ENCODE data around the gene TMTC2.

Gene TMTC2

GRCh38 chr12:82666830-82667229, 19.9 kb upstream of the TMTC2 start:
- no peaks in the 10 kb centered on the region for H3K4me1 Mint-ChIP-seq
- H3K4me3 Mint-ChIP-seq: no peak overlapping the region
- H3K27me3 Mint-ChIP-seq: peaks cover 34% of the 10 kb centered on the region
- H3K27ac Mint-ChIP-seq: no peak overlapping the region
- H3K9me3 Mint-ChIP-seq: no peaks in the 10 kb centered on the region
- ATAC-seq (peak; percentile 33), DNase-seq (no peak)

- ATAC-seq (no peak), DNase-seq (no peak)
- H3K9me3 Mint-ChIP-seq: no peaks in the 10 kb centered on the region
- H3K4me3 Mint-ChIP-seq: no peak overlapping the region
- H3K4me1 Mint-ChIP-seq: no peaks in the 10 kb centered on the region
- no peak overlapping the region for H3K27ac Mint-ChIP-seq
- peaks cover 30% of the 10 kb centered on the region for H3K27me3 Mint-ChIP-seq
These were observed 15.0 kb upstream of the TMTC2 start for GRCh38 chr12:82671673-82672195.

- H3K27ac Mint-ChIP-seq: no peak overlapping the region
- H3K9me3 Mint-ChIP-seq: no peaks in the 10 kb centered on the region
- peaks cover 23% of the 10 kb centered on the region for H3K27me3 Mint-ChIP-seq
- H3K4me3 Mint-ChIP-seq: no peak overlapping the region
- no peak for ATAC-seq
- no peak for DNase-seq
- no peaks in the 10 kb centered on the region for H3K4me1 Mint-ChIP-seq
These were observed 13.8 kb upstream of the TMTC2 start for GRCh38 chr12:82672811-82673495.

GRCh38 chr12:82673698-82674097, 13.0 kb upstream of the TMTC2 start:
- ATAC-seq (no peak), DNase-seq (no peak)
- H3K4me3 Mint-ChIP-seq: no peak overlapping the region
- no peaks in the 10 kb centered on the region for H3K9me3 Mint-ChIP-seq
- peaks cover 16% of the 10 kb centered on the region for H3K27me3 Mint-ChIP-seq
- H3K4me1 Mint-ChIP-seq: no peaks in the 10 kb centered on the region
- H3K27ac Mint-ChIP-seq: no peak overlapping the region

GRCh38 chr12:82675246-82675645, 11.5 kb upstream of the TMTC2 start:
- no peaks in the 10 kb centered on the region for H3K4me1 Mint-ChIP-seq
- ATAC-seq (no peak), DNase-seq (no peak)
- no peak overlapping the region for H3K27ac Mint-ChIP-seq
- no peak overlapping the region for H3K4me3 Mint-ChIP-seq
- H3K9me3 Mint-ChIP-seq: no peaks in the 10 kb centered on the region
- peaks cover 12% of the 10 kb centered on the region for H3K27me3 Mint-ChIP-seq

- no peak for DNase-seq
- no peak overlapping the region for H3K27ac Mint-ChIP-seq
- no peak for ATAC-seq
- H3K4me3 Mint-ChIP-seq: no peak overlapping the region
- no peaks in the 10 kb centered on the region for H3K4me1 Mint-ChIP-seq
- H3K9me3 Mint-ChIP-seq: no peaks in the 10 kb centered on the region
- H3K27me3 Mint-ChIP-seq: peaks cover 20% of the 10 kb centered on the region
These were observed 4.4 kb upstream of the TMTC2 start for GRCh38 chr12:82682326-82682725.

GRCh38 chr12:82682851-82683261, 3.9 kb upstream of the TMTC2 start:
- Mint-ChIP-seq H3K27ac (no peak overlapping the region), H3K9me3 (no peaks in the 10 kb centered on the region), H3K4me3 (no peak overlapping the region), H3K4me1 (peaks cover under 1% of the 10 kb centered on the region), H3K27me3 (peaks cover 20% of the 10 kb centered on the region)
- DNase-seq: no peak
- ATAC-seq: no peak

GRCh38 chr12:82685790-82686167, 927 bp upstream of the TMTC2 start:
- peaks cover 17% of the 10 kb centered on the region for H3K27me3 Mint-ChIP-seq
- H3K9me3 Mint-ChIP-seq: no peaks in the 10 kb centered on the region
- H3K27ac Mint-ChIP-seq: peak overlapping the region; percentile 89 to 94
- H3K4me3 Mint-ChIP-seq: peak overlapping the region; percentile 88 to 90
- ATAC-seq: peak; percentile 78
- H3K4me1 Mint-ChIP-seq: peaks cover 10% of the 10 kb centered on the region
- DNase-seq: peak; percentile 87 to 93

GRCh38 chr12:82687021-82688011, 610 bp downstream of the TMTC2 start:
- Mint-ChIP-seq H3K27ac (peak overlapping the region; percentile 89 to 94), H3K4me1 (peaks cover 10% of the 10 kb centered on the region), H3K27me3 (peaks cover 9% of the 10 kb centered on the region), H3K9me3 (no peaks in the 10 kb centered on the region), H3K4me3 (peak overlapping the region; percentile 88 to 90)
- ATAC-seq (peak; percentile 63), DNase-seq (peak; percentile 58 to 65)

- Mint-ChIP-seq H3K27me3 (peaks cover 1% of the 10 kb centered on the region), H3K4me1 (peaks cover 10% of the 10 kb centered on the region), H3K4me3 (peak overlapping the region; percentile 88 to 90), H3K27ac (peak overlapping the region; percentile 76 to 90), H3K9me3 (no peaks in the 10 kb centered on the region)
- DNase-seq (no peak), ATAC-seq (no peak)
These were observed 1.4 kb downstream of the TMTC2 start for GRCh38 chr12:82688035-82688501.

- ATAC-seq: no peak
- peaks cover 10% of the 10 kb centered on the region for H3K4me1 Mint-ChIP-seq
- no peaks in the 10 kb centered on the region for H3K9me3 Mint-ChIP-seq
- DNase-seq: no peak
- no peak overlapping the region for H3K27ac Mint-ChIP-seq
- no peaks in the 10 kb centered on the region for H3K27me3 Mint-ChIP-seq
- peak overlapping the region; percentile 88 to 90 for H3K4me3 Mint-ChIP-seq
These were observed 1.9 kb downstream of the TMTC2 start for GRCh38 chr12:82688596-82688995.

GRCh38 chr12:82690006-82690405, 3.3 kb downstream of the TMTC2 start:
- Mint-ChIP-seq H3K9me3 (no peaks in the 10 kb centered on the region), H3K27ac (no peak overlapping the region), H3K27me3 (no peaks in the 10 kb centered on the region), H3K4me3 (no peak overlapping the region), H3K4me1 (peaks cover 10% of the 10 kb centered on the region)
- no peak for DNase-seq
- no peak for ATAC-seq

GRCh38 chr12:82691513-82691912, 4.8 kb downstream of the TMTC2 start:
- DNase-seq: no peak
- Mint-ChIP-seq H3K27me3 (no peaks in the 10 kb centered on the region), H3K4me3 (no peak overlapping the region), H3K27ac (no peak overlapping the region), H3K9me3 (no peaks in the 10 kb centered on the region), H3K4me1 (peaks cover 10% of the 10 kb centered on the region)
- no peak for ATAC-seq

- no peaks in the 10 kb centered on the region for H3K27me3 Mint-ChIP-seq
- no peak for DNase-seq
- no peaks in the 10 kb centered on the region for H3K4me1 Mint-ChIP-seq
- ATAC-seq: no peak
- no peaks in the 10 kb centered on the region for H3K9me3 Mint-ChIP-seq
- H3K4me3 Mint-ChIP-seq: no peak overlapping the region
- no peak overlapping the region for H3K27ac Mint-ChIP-seq
These were observed 7.6 kb downstream of the TMTC2 start for GRCh38 chr12:82694276-82694675.

- no peak overlapping the region for H3K4me3 Mint-ChIP-seq
- H3K27me3 Mint-ChIP-seq: no peaks in the 10 kb centered on the region
- H3K27ac Mint-ChIP-seq: no peak overlapping the region
- no peaks in the 10 kb centered on the region for H3K9me3 Mint-ChIP-seq
- H3K4me1 Mint-ChIP-seq: no peaks in the 10 kb centered on the region
- no peak for ATAC-seq
- no peak for DNase-seq
These were observed 8.3 kb downstream of the TMTC2 start for GRCh38 chr12:82694970-82695369.

- Mint-ChIP-seq H3K4me3 (no peak overlapping the region), H3K27me3 (no peaks in the 10 kb centered on the region), H3K27ac (no peak overlapping the region), H3K9me3 (no peaks in the 10 kb centered on the region), H3K4me1 (no peaks in the 10 kb centered on the region)
- DNase-seq (no peak), ATAC-seq (no peak)
These were observed 8.8 kb downstream of the TMTC2 start for GRCh38 chr12:82695531-82695930.
